ENCODE results near the gene PGLYRP2.

- TF ChIP-seq CTCF (IDR thresholded peaks at IDR 0.05) (no peak), POLR2A (IDR thresholded peaks at IDR 0.05) (no peak)
Observed at GRCh38 chr19:15506074-15506571, 26.8 kb upstream of the PGLYRP2 start.

Measured in prostate gland (tissue), 2 donors.